Liver (tissue), 9 donors: ENCODE measurements around the gene TSHR. TPM values are rescaled to one million over a fixed set of nuclear protein-coding genes. Genes with fewer than 3 reads are reported as not detected.

Experiments used
- DNase-seq: peaks from one replicate; pipeline ENCODE4 v3.0.0-alpha.2; 2017; ENCODE audit warnings: low spot score
- H3K27ac ChIP-seq, 2 donors: one replicate each; pipeline ENCODE4 v1.7.0; 2013; ENCODE audit warnings: inconsistent platforms in 2 of 2, low read length in 2 of 2, control low read depth in 1 of 2, low read depth in 1 of 2, mild to moderate bottlenecking in 1 of 2
- H3K27me3 ChIP-seq, 4 donors: one replicate each; pipeline versions ENCODE4 v1.6.1 to v1.7.0; 2013; ENCODE audit warnings: low read length in 3 of 4, inconsistent platforms in 1 of 4, mild to moderate bottlenecking in 1 of 4, moderate library complexity in 1 of 4; ENCODE audit not compliant: control insufficient read depth in 4 of 4, insufficient read depth in 4 of 4
- H3K36me3 ChIP-seq, 4 donors: one replicate each; pipeline versions ENCODE4 v1.6.1 to v1.7.0; 2013; ENCODE audit warnings: low read length in 3 of 4, mild to moderate bottlenecking in 3 of 4, low read depth in 1 of 4, moderate library complexity in 1 of 4; ENCODE audit not compliant: control insufficient read depth in 4 of 4, insufficient read depth in 3 of 4
- H3K4me1 ChIP-seq, 4 donors: one replicate each; pipeline versions ENCODE4 v1.6.1 to v1.7.0; 2013; ENCODE audit warnings: low read length in 3 of 4, mild to moderate bottlenecking in 3 of 4, moderate library complexity in 1 of 4; ENCODE audit not compliant: control insufficient read depth in 4 of 4, insufficient read depth in 4 of 4
- H3K4me3 ChIP-seq, 3 donors: one replicate each; pipeline versions ENCODE4 v1.6.1 to v1.7.0; 2013; ENCODE audit warnings: low read length in 3 of 3, control low read depth in 1 of 3, low read depth in 1 of 3, mild to moderate bottlenecking in 1 of 3
- H3K9ac ChIP-seq, 2 donors: one replicate each; pipeline ENCODE4 v1.7.0; 2013; ENCODE audit warnings: low read length in 2 of 2, mild to moderate bottlenecking in 2 of 2, moderate library complexity in 2 of 2, control low read depth in 1 of 2, low read depth in 1 of 2
- H3K9me3 ChIP-seq, 4 donors: one replicate each; pipeline versions ENCODE4 v1.6.1 to v1.7.0; 2013; ENCODE audit warnings: low read length in 3 of 4; ENCODE audit not compliant: control insufficient read depth in 4 of 4
- CTCF ChIP-seq: fragments of 150-350 bp; IDR thresholded peaks from 2 replicates; pipeline ENCODE4 v1.5.1; 2017; ENCODE audit warnings: improper control_type of control experiment, low read depth, low read length; ENCODE audit not compliant: missing input control
- EGR1 ChIP-seq, 2 donors: IDR thresholded peaks; 2 replicates each; pipeline ENCODE4 v1.6.1; 2016 to 2018; ENCODE audit warnings: antibody characterized with exemption in 2 of 2, low read depth in 2 of 2
- FOXA1 ChIP-seq: IDR thresholded peaks from 2 replicates; pipeline ENCODE4 v1.6.1; 2016; ENCODE audit warnings: antibody characterized with exemption
- FOXA2 ChIP-seq: IDR thresholded peaks from 2 replicates; pipeline ENCODE4 v1.6.1; 2016; ENCODE audit warnings: antibody characterized with exemption
- GABPA ChIP-seq, 2 donors: IDR thresholded peaks in 1 of 2; conservative IDR thresholded peaks in 1 of 2; 2 replicates each; pipeline ENCODE4 v1.6.1; 2016; ENCODE audit warnings: antibody characterized with exemption in 2 of 2, mild to moderate bottlenecking in 1 of 2, moderate library complexity in 1 of 2
- HNF4A ChIP-seq, 2 donors: conservative IDR thresholded peaks; 2 replicates each; pipeline ENCODE4 v1.6.1; 2016; ENCODE audit warnings: antibody characterized with exemption in 2 of 2, mild to moderate bottlenecking in 2 of 2
- HNF4G ChIP-seq: IDR thresholded peaks from 2 replicates; pipeline ENCODE4 v1.6.1; 2016; ENCODE audit warnings: antibody characterized with exemption
- MAX ChIP-seq: IDR thresholded peaks from 2 replicates; pipeline ENCODE4 v1.6.1; 2016; ENCODE audit warnings: antibody characterized with exemption
- RAD21 ChIP-seq, 2 donors: IDR thresholded peaks; 2 replicates each; pipeline ENCODE4 v1.6.1; 2016; ENCODE audit warnings: antibody characterized with exemption in 2 of 2, mild to moderate bottlenecking in 2 of 2
- REST ChIP-seq: IDR thresholded peaks from 2 replicates; pipeline ENCODE4 v1.6.1; 2016; ENCODE audit warnings: antibody characterized with exemption, mild to moderate bottlenecking
- RXRA ChIP-seq, 2 donors: IDR thresholded peaks; 2 replicates each; pipeline ENCODE4 v1.6.1; 2017 to 2018; ENCODE audit warnings: antibody characterized with exemption in 2 of 2, mild to moderate bottlenecking in 1 of 2
- TAF1 ChIP-seq: conservative IDR thresholded peaks from 2 replicates; pipeline ENCODE4 v1.6.1; 2016; ENCODE audit warnings: antibody characterized with exemption, mild to moderate bottlenecking
- WGBS: extraction: QIAGEN DNeasy Blood & Tissue Kit; methylation state at CpG from one replicate; pipeline ENCODE4 v1.1.7; 2013; 5-methylcytosine and 5-hydroxymethylcytosine counted together
- polyA plus RNA-seq, 2 donors: library from polyadenylated mRNA; stranded (reverse) in 1 of 2; unstranded in 1 of 2; fragments of 200-250 nt in 1 of 2; fragments of >200 nt in 1 of 2; fragmentation: Nextera tagmentation in 1 of 2; extraction: Ambion mirVana in 1 of 2; gene quantifications; one replicate each; pipeline versions ENCODE4 v1.2.1 to v1.2.3, GENCODE V29; 2013 to 2015
- total RNA-seq, 2 donors: library from RNA; depleted of rRNA; stranded (reverse); fragments of >200 nt; gene quantifications; one replicate each; pipeline ENCODE4 v1.2.3, GENCODE V29; 2014
- donor health status: healthy.
- donor health status: healthy.
- donor health status: healthy.
- donor health status: healthy.
- donor health status: healthy.

TSHR gene
- total and polyA plus RNA-seq, 4 donors, result 0.08 to 3.2 TPM; not detected in 2

- no peaks in the 10 kb centered on the region for H3K4me1 ChIP-seq
- no peak overlapping the region for H3K4me3 ChIP-seq
- no peaks in the 10 kb centered on the region for H3K27me3 ChIP-seq
- peaks cover 0 to 29% (median 4%) of the 10 kb centered on the region in 4 donors for H3K36me3 ChIP-seq
- H3K9ac ChIP-seq, result no peak overlapping the region
- no peak for TF ChIP-seq HNF4G
- TF ChIP-seq GABPA (IDR thresholded peaks at IDR 0.05 in 1 of 2, conservative IDR thresholded peaks at IDR 0.05 in 1 of 2), result no peak
- 94% methylated on average over 3 of the region's 3 CpGs for WGBS
- H3K27ac ChIP-seq, result no peak overlapping the region
- DNase-seq, result no peak
- no peaks in the 10 kb centered on the region for H3K9me3 ChIP-seq
Measured at GRCh38 chr14:81102217-81102616, 146.8 kb downstream of the TSHR start.

GRCh38 chr14:81103443-81103842, 148.0 kb downstream of the TSHR start:
- Histone ChIP-seq H3K4me1 (peaks cover 0 to 2% (median 0%) of the 10 kb centered on the region in 4 donors), H3K4me3 (no peak overlapping the region), H3K9me3 (no peaks in the 10 kb centered on the region), H3K36me3 (peaks cover 0 to 29% (median 4%) of the 10 kb centered on the region in 4 donors), H3K27ac (no peak overlapping the region), H3K9ac (no peak overlapping the region), H3K27me3 (no peaks in the 10 kb centered on the region)
- 93% methylated on average over 5 of the region's 5 CpGs for WGBS
- no peak for DNase-seq
- TF ChIP-seq REST (no peak), RAD21 (IDR thresholded peaks at IDR 0.05) (no peak)

- no peak for DNase-seq
- Histone ChIP-seq H3K27ac (no peak overlapping the region), H3K9me3 (no peaks in the 10 kb centered on the region), H3K36me3 (peaks cover 0 to 20% (median 4%) of the 10 kb centered on the region in 4 donors), H3K4me1 (peaks cover 0 to 2% (median 0%) of the 10 kb centered on the region in 4 donors), H3K27me3 (no peaks in the 10 kb centered on the region), H3K4me3 (no peak overlapping the region), H3K9ac (no peak overlapping the region)
- no peak for TF ChIP-seq TAF1
- TF ChIP-seq HNF4A (conservative IDR thresholded peaks at IDR 0.05), result no peak
- no peak for TF ChIP-seq FOXA1
- TF ChIP-seq CTCF, result no peak
- TF ChIP-seq HNF4G, result no peak
- TF ChIP-seq EGR1 (IDR thresholded peaks at IDR 0.05; ENCODE audit: low read depth in 2 of 2), result no peak
- no peak for TF ChIP-seq RXRA (IDR thresholded peaks at IDR 0.05)
- TF ChIP-seq MAX, result no peak
- no peak for TF ChIP-seq FOXA2
- TF ChIP-seq GABPA (IDR thresholded peaks at IDR 0.05 in 1 of 2, conservative IDR thresholded peaks at IDR 0.05 in 1 of 2), result no peak
- 90% methylated on average over 1 of the region's 1 CpG for WGBS
Measured at GRCh38 chr14:81105378-81105777, 150.0 kb downstream of the TSHR start.
